Ascending aorta (tissue), 2 donors: ENCODE measurements around the gene KLC1. TPM values are rescaled to one million over a fixed set of nuclear protein-coding genes. Genes with fewer than 3 reads are reported as not detected.

Source experiments
- DNase-seq, 2 donors: peaks; one replicate each; pipeline ENCODE4 v3.0.0-alpha.2; 2019; ENCODE audit warnings: low spot score in 2 of 2
- H3K27ac ChIP-seq, 2 donors: fragments of 200-600 bp; sonication (generic); one replicate each; pipeline ENCODE4 v1.5.1; 2016 to 2017; ENCODE audit warnings: mild to moderate bottlenecking in 1 of 2
- H3K27me3 ChIP-seq: fragments of 200-600 bp; sonication (generic); one replicate; pipeline ENCODE4 v1.5.1; 2017
- H3K36me3 ChIP-seq, 2 donors: fragments of 200-600 bp; sonication (generic); one replicate each; pipeline ENCODE4 v1.5.1; 2016
- H3K4me1 ChIP-seq, 2 donors: fragments of 200-600 bp; sonication (generic); one replicate each; pipeline ENCODE4 v1.5.1; 2016 to 2017; ENCODE audit warnings: mild to moderate bottlenecking in 1 of 2
- H3K4me3 ChIP-seq, 2 donors: fragments of 200-600 bp; sonication (generic); one replicate each; pipeline ENCODE4 v1.5.1; 2016 to 2017; ENCODE audit warnings: mild to moderate bottlenecking in 1 of 2
- H3K9me3 ChIP-seq, 2 donors: fragments of 200-600 bp; sonication (generic); one replicate each; pipeline ENCODE4 v1.5.1; 2016
- CTCF ChIP-seq, 3 experiments: fragments of 200-600 bp in 2 of 3; fragments of 450-650 bp in 1 of 3; sonication (generic) in 2 of 3; IDR thresholded peaks; one replicate each; pipeline ENCODE4 v1.5.1; 2016 to 2019; ENCODE audit warnings: antibody characterized with exemption in 3 of 3, mild to moderate bottlenecking in 1 of 3, moderate library complexity in 1 of 3
- intact Hi-C: fragments of 100-400 bp; cut with DNase I; formaldehyde crosslinking; loops from one replicate; pipeline ENCODE4 v1.15.1; 2023
- total RNA-seq: library from RNA; depleted of rRNA; stranded (reverse); fragments of >200 nt; gene quantifications from one replicate; pipeline ENCODE4 v1.1.0, GENCODE V29; 2016

The KLC1 gene
- total RNA-seq, 1 donor from 2014 or later = 302 TPM

GRCh38 chr14:103730490-103731035, 101.6 kb downstream of the KLC1 start:
- no peak for DNase-seq
- Histone ChIP-seq H3K27ac (no peak overlapping the region), H3K4me1 (peaks cover 3 to 13% of the 10 kb centered on the region in 2 donors), H3K27me3 (no peaks in the 10 kb centered on the region), H3K4me3 (no peak overlapping the region), H3K9me3 (no peaks in the 10 kb centered on the region), H3K36me3 (peaks cover 67 to 70% of the 10 kb centered on the region in 2 donors)
- TF ChIP-seq CTCF (IDR thresholded peaks at IDR 0.05) = no peak
- intact Hi-C loops = no loop called here

GRCh38 chr14:103731481-103731880, 102.5 kb downstream of the KLC1 start:
- peaks cover 60 to 65% of the 10 kb centered on the region in 2 donors for H3K36me3 ChIP-seq
- intact Hi-C loops = no loop called here

DNA sequence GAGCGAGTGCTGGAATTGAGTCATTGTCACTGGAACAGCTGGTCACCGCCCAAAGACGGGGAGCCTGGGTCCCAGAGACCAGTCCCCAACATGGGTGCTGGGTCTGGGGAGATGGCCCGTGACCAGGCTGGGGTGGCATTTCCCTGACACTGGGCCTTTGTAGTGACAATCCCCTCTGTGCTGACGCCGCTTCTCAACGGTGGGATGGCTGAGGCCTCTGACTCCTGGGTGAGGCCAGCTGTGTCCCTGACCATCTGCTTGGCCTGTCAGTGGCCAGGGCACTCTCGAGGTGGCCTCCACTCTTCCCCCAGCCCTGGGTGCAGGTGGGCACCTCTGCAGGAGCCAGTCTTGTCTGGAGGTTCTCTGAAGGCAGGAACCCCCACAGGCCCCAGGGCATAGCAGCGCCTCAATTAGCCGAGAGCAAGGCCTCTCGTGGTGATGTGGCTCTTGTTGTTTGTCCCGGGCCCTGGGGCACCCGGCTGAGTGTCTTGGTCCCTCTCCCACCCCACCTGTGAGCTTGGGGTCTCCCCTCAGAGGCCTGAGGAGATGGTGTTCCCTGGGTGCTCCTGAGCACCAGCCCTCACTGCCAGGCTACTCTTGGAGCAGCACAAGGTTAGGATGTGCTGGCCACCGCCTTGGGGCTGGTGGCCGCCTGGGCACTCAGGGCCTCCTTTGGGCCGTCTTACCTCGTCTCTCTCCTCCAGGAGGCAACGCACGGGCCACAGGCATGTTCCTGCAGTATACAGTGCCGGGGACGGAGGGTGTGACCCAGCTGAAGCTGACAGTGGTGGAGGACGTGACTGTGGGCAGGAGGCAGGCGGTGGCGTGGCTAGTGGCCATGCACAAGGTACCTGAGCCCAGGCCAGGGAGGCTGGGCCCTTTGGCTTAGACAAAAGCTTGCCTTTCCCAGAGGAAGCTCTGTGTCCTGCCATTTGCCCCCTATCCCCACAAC, 103.2 kb downstream of the KLC1 start:
- no peak overlapping the region for H3K4me3 ChIP-seq

More at GRCh38 chr14:103731481-103731880, 102.5 kb downstream of the KLC1 start:
- peaks cover 12 to 22% of the 10 kb centered on the region in 2 donors for H3K4me1 ChIP-seq
- no peak for TF ChIP-seq CTCF (IDR thresholded peaks at IDR 0.05)
- H3K27me3 ChIP-seq = no peaks in the 10 kb centered on the region
- no peaks in the 10 kb centered on the region for H3K9me3 ChIP-seq
- no peak for DNase-seq
- H3K4me3 ChIP-seq = no peak overlapping the region
- H3K27ac ChIP-seq = no peak overlapping the region

GRCh38 chr14:103732868-103733620, 104.0 kb downstream of the KLC1 start:
- Histone ChIP-seq H3K4me1 (peaks cover 20 to 36% of the 10 kb centered on the region in 2 donors), H3K27me3 (no peaks in the 10 kb centered on the region), H3K4me3 (no peak overlapping the region), H3K36me3 (peaks cover 53 to 57% of the 10 kb centered on the region in 2 donors), H3K27ac (no peak overlapping the region), H3K9me3 (no peaks in the 10 kb centered on the region)
- no peak for DNase-seq
- no peak for TF ChIP-seq CTCF (IDR thresholded peaks at IDR 0.05)
- intact Hi-C loops = no loop called here

More for the DNA sequence above, 103.2 kb downstream of the KLC1 start:
- intact Hi-C loops = no loop called here
- Histone ChIP-seq H3K4me1 (peaks cover 16 to 29% of the 10 kb centered on the region in 2 donors), H3K36me3 (peaks cover 59 to 65% of the 10 kb centered on the region in 2 donors), H3K9me3 (no peaks in the 10 kb centered on the region), H3K27me3 (no peaks in the 10 kb centered on the region), H3K27ac (no peak overlapping the region)
- no peak for DNase-seq
- TF ChIP-seq CTCF (IDR thresholded peaks at IDR 0.05) = no peak

DNA sequence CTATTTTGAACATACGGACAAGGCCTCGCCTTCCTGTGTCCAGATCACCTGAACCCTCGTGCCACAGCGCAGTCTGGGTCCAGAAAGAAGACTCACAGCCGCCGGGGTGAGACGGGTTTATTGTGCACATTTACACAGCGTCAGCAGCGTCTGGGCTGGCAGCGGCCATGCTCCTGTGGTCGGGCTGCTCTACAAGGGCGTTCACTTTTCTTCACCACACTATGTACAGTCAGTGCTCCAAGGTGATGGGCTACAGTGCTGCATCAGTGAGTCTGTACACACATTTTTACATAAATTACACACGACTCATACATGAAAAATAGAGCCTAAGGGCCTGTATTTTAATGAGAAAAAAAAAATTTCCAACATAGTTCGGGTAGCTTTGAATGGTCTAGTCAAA, 104.6 kb downstream of the KLC1 start:
- no peaks in the 10 kb centered on the region for H3K9me3 ChIP-seq
- no peaks in the 10 kb centered on the region for H3K27me3 ChIP-seq
- intact Hi-C loops = no loop called here
- no peak overlapping the region for H3K4me3 ChIP-seq
- peak overlapping the region in 1 of 2 donors; percentile 83 for H3K27ac ChIP-seq
- TF ChIP-seq CTCF (IDR thresholded peaks at IDR 0.05) = no peak
- H3K36me3 ChIP-seq = peaks cover 48 to 51% of the 10 kb centered on the region in 2 donors
- H3K4me1 ChIP-seq = peaks cover 20 to 36% of the 10 kb centered on the region in 2 donors
- no peak for DNase-seq
